Thoracic aorta (tissue), 2 donors: Measurements from ENCODE around the gene PTPRJ. TPM values are rescaled to one million over a fixed set of nuclear protein-coding genes. Genes with fewer than 3 reads are reported as not detected.

Experiments used
- ATAC-seq: fragments of 150-250 bp; one replicate; pipeline ENCODE4 v1.8.0; 2017; ENCODE audit warnings: low read depth; ENCODE audit not compliant: insufficient number of reproducible peaks, low FRiP score
- DNase-seq: peaks from one replicate; pipeline ENCODE4 v3.0.0-alpha.2; 2020; ENCODE audit warnings: low spot score
- H3K27ac ChIP-seq, 2 donors: fragments of 200-600 bp; sonication (generic); 1 replicate in 1 of 2; 2 replicates in 1 of 2; pipeline ENCODE4 v1.5.1; 2016; ENCODE audit warnings: mild to moderate bottlenecking in 2 of 2, moderate library complexity in 2 of 2
- H3K27me3 ChIP-seq: fragments of 200-600 bp; sonication (generic); replicated peaks from 2 replicates; pipeline ENCODE4 v1.6.0; 2016; ENCODE audit warnings: mild to moderate bottlenecking; ENCODE audit not compliant: insufficient read depth
- H3K36me3 ChIP-seq: fragments of 200-600 bp; sonication (generic); one replicate; pipeline ENCODE4 v1.5.1; 2016
- H3K4me1 ChIP-seq, 2 donors: fragments of 200-600 bp; sonication (generic); 1 replicate in 1 of 2; 2 replicates in 1 of 2; pipeline versions ENCODE4 v1.5.1 to v1.6.0; 2016; ENCODE audit warnings: low read depth in 2 of 2, mild to moderate bottlenecking in 1 of 2; ENCODE audit not compliant: control insufficient read depth in 1 of 2
- H3K4me3 ChIP-seq: fragments of 200-600 bp; sonication (generic); 2 replicates; pipeline ENCODE4 v1.5.1; 2016; ENCODE audit warnings: mild to moderate bottlenecking
- H3K9me3 ChIP-seq: fragments of 200-600 bp; sonication (generic); 2 replicates; pipeline ENCODE4 v1.5.1; 2016
- CTCF ChIP-seq: fragments of 200-600 bp; sonication (generic); IDR thresholded peaks from one replicate; pipeline ENCODE4 v1.5.1; 2019; ENCODE audit warnings: antibody characterized with exemption
- total RNA-seq, 2 donors: library from RNA; depleted of rRNA; stranded (reverse); fragments of >200 nt; gene quantifications; one replicate each; pipeline versions ENCODE4 v1.1.0 to v1.2.3, GENCODE V29; 2016

PTPRJ gene
- total RNA-seq, 2 donors from 2014 or later, result 20.4 to 20.9 TPM

GRCh38 chr11:48011798-48012391 lies 31.5 kb downstream of the PTPRJ start:
- TF ChIP-seq CTCF, result no peak
- no peaks in the 10 kb centered on the region for H3K36me3 ChIP-seq
- no peak overlapping the region for H3K27ac ChIP-seq
- peaks cover 9 to 22% of the 10 kb centered on the region in 2 donors for H3K4me1 ChIP-seq
- no peak overlapping the region for H3K4me3 ChIP-seq
- H3K27me3 ChIP-seq, result no peaks in the 10 kb centered on the region
- DNase-seq (no peak), ATAC-seq (no peak)
- H3K9me3 ChIP-seq, result no peaks in the 10 kb centered on the region

GRCh38 chr11:48013269-48013901 lies 33.0 kb downstream of the PTPRJ start:
- H3K27me3 ChIP-seq, result no peaks in the 10 kb centered on the region
- H3K36me3 ChIP-seq, result no peaks in the 10 kb centered on the region
- no peak for TF ChIP-seq CTCF
- H3K4me1 ChIP-seq, result peaks cover 9 to 19% of the 10 kb centered on the region in 2 donors
- no peak for ATAC-seq
- H3K9me3 ChIP-seq, result no peaks in the 10 kb centered on the region
- no peak overlapping the region for H3K4me3 ChIP-seq
- H3K27ac ChIP-seq, result no peak overlapping the region
- no peak for DNase-seq

- DNase-seq, result no peak
Measured at GRCh38 chr11:48014917-48015316, 34.6 kb downstream of the PTPRJ start.

GRCh38 chr11:48017105-48017830 lies 36.9 kb downstream of the PTPRJ start:
- Histone ChIP-seq H3K27me3 (no peaks in the 10 kb centered on the region), H3K36me3 (no peaks in the 10 kb centered on the region), H3K27ac (no peak overlapping the region), H3K4me3 (no peak overlapping the region), H3K4me1 (peaks cover 22 to 32% of the 10 kb centered on the region in 2 donors), H3K9me3 (no peaks in the 10 kb centered on the region)
- DNase-seq (no peak), ATAC-seq (no peak)
- no peak for TF ChIP-seq CTCF

More at GRCh38 chr11:48014917-48015316, 34.6 kb downstream of the PTPRJ start:
- Histone ChIP-seq H3K36me3 (no peaks in the 10 kb centered on the region), H3K9me3 (no peaks in the 10 kb centered on the region), H3K4me3 (no peak overlapping the region), H3K4me1 (peaks cover 22 to 32% of the 10 kb centered on the region in 2 donors), H3K27me3 (no peaks in the 10 kb centered on the region), H3K27ac (no peak overlapping the region)
- TF ChIP-seq CTCF, result no peak
- ATAC-seq, result no peak

GRCh38 chr11:48017831-48018527 lies 37.6 kb downstream of the PTPRJ start:
- Histone ChIP-seq H3K36me3 (no peaks in the 10 kb centered on the region), H3K27ac (no peak overlapping the region), H3K4me1 (peaks cover 29 to 35% of the 10 kb centered on the region in 2 donors), H3K27me3 (no peaks in the 10 kb centered on the region), H3K4me3 (no peak overlapping the region), H3K9me3 (no peaks in the 10 kb centered on the region)
- ATAC-seq, result no peak
- no peak for DNase-seq
- no peak for TF ChIP-seq CTCF
